ENCODE data around the gene NFE2. TPM values are rescaled to one million over a fixed set of nuclear protein-coding genes. Genes with fewer than 3 reads are reported as not detected.
"Not testable (repeated sequence)": the region's sequence is repeated elsewhere in the genome, so short reads cannot be mapped to it uniquely, and the experiment has no call there.

The NFE2 gene
- total RNA-seq, 6 donors from 2014 or later = 2.7 to 16.8 (median 9.3) TPM

- Histone ChIP-seq H3K4me3 (peak within 1 kb of the TSS; percentile 70 to 86 (median 78)), H3K27ac (peak within 1 kb of the TSS; percentile 85 to 94 (median 92)), H3K4me1 (peaks cover 41 to 49% (median 46%) of the 10 kb centered on the region in 4 donors), H3K9me3 (no peaks in the 10 kb centered on the region), H3K36me3 (peaks cover 0 to 11% (median 0%) of the 10 kb centered on the region in 4 donors), H3K27me3 (no peaks in the 10 kb centered on the region)
- WGBS, 2 donors = 1 to 2% methylated on average over 31 to 34 of the region's 34 CpGs
- TF ChIP-seq POLR2A (IDR thresholded peaks at IDR 0.05) (peak in 3 of 4 donors; percentile 61 to 88 (median 73)), POLR2AphosphoS5 (IDR thresholded peaks at IDR 0.05) (peak; percentile 74 to 85), EP300 (IDR thresholded peaks at IDR 0.05) (peak in 1 of 4 donors; percentile 1)
- TF ChIP-seq, protein P1, sequence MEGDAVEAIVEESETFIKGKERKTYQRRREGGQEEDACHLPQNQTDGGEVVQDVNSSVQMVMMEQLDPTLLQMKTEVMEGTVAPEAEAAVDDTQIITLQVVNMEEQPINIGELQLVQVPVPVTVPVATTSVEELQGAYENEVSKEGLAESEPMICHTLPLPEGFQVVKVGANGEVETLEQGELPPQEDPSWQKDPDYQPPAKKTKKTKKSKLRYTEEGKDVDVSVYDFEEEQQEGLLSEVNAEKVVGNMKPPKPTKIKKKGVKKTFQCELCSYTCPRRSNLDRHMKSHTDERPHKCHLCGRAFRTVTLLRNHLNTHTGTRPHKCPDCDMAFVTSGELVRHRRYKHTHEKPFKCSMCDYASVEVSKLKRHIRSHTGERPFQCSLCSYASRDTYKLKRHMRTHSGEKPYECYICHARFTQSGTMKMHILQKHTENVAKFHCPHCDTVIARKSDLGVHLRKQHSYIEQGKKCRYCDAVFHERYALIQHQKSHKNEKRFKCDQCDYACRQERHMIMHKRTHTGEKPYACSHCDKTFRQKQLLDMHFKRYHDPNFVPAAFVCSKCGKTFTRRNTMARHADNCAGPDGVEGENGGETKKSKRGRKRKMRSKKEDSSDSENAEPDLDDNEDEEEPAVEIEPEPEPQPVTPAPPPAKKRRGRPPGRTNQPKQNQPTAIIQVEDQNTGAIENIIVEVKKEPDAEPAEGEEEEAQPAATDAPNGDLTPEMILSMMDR (IDR thresholded peaks at IDR 0.05) = peak; percentile 35 to 77 (median 58)
- DNase-seq (peak; percentile 90 to 96), ATAC-seq (ENCODE audit: low FRiP score in 2 of 2) (peak; percentile 98)
Observed at GRCh38 chr12:54324617-54325441, 24.0 kb upstream of the NFE2 start, which contains the start of gene COPZ1. COPZ1 (plus strand) TSS chr12:54325131; CDS start chr12:54325164, 33 bp downstream.

DNA sequence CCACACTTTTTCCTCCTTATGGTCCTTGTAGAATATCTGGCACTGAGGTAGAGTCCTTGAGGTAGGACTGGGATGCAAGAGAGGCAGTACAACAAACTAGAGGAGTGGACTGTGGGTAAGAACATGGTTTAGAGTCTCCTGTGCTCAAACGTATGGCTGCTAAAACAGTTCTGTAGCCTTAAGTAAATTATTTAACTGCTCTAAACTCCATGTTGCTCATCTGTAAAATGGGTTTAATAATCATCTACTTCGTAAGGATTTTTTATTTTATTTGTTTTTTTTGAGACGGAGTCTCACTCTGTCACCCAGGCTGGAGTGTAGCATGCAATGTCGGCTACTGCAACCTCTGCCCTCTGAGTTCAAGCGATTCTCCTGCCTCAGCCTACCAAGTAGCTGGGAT lies 20.5 kb upstream of the NFE2 start:
- DNase-seq = no peak
- H3K27ac ChIP-seq = no peak overlapping the region
- H3K4me1 ChIP-seq = peaks cover 11 to 18% (median 15%) of the 10 kb centered on the region in 4 donors
- no peak overlapping the region for H3K4me3 ChIP-seq
- WGBS, 2 donors = 89 to 94% methylated on average over 5 of the region's 5 CpGs
- ATAC-seq (ENCODE audit: low FRiP score in 2 of 2) = no peak
- no peaks in the 10 kb centered on the region for H3K36me3 ChIP-seq
- H3K27me3 ChIP-seq = no peaks in the 10 kb centered on the region
- no peaks in the 10 kb centered on the region for H3K9me3 ChIP-seq
- TF ChIP-seq POLR2A (IDR thresholded peaks at IDR 0.05) (no peak), EP300 (IDR thresholded peaks at IDR 0.05) (no peak), POLR2AphosphoS5 (IDR thresholded peaks at IDR 0.05) (no peak)
- TF ChIP-seq, protein P1 (IDR thresholded peaks at IDR 0.05) = no peak

GRCh38 chr12:54312309-54312708 lies 11.5 kb upstream of the NFE2 start:
- not testable (repeated sequence) for H3K4me1 ChIP-seq; ATAC-seq (ENCODE audit: low FRiP score in 2 of 2); H3K27me3 ChIP-seq; H3K9me3 ChIP-seq; DNase-seq; H3K4me3 ChIP-seq; H3K36me3 ChIP-seq; H3K27ac ChIP-seq
- 93 to 94% methylated on average over 7 of the region's 7 CpGs for WGBS, 2 donors

DNA sequence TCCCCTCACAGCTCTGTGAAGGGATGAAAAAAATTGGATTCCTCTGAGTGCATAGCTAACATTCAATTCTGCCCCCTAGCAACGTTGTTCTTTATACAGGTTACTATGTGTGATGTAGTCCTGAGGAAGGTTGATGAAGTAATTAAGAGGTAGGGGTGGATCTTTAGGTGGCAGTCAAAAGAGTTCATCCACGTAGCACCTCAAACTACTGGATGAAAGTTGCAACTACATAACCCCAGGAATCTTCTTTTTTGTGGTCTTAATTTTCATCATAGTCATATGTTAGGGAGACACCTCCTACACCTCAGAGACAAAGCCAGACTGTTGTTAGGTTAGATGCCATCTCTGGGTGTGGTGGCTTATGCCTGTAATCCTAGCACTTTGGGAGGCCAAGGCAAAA lies 10.2 kb upstream of the NFE2 start:
- DNase-seq (no peak), ATAC-seq (ENCODE audit: low FRiP score in 2 of 2) (no peak)
- no peak overlapping the region for H3K4me3 ChIP-seq
- TF ChIP-seq POLR2A (IDR thresholded peaks at IDR 0.05) = no peak
- H3K27me3 ChIP-seq = no peaks in the 10 kb centered on the region
- 44 to 60% methylated on average over 2 of the region's 2 CpGs for WGBS, 2 donors
- peaks cover 15 to 20% (median 16%) of the 10 kb centered on the region in 4 donors for H3K4me1 ChIP-seq
- no peaks in the 10 kb centered on the region for H3K9me3 ChIP-seq
- H3K27ac ChIP-seq = no peak overlapping the region
- no peaks in the 10 kb centered on the region for H3K36me3 ChIP-seq

GRCh38 chr12:54306925-54307741 lies 6.3 kb upstream of the NFE2 start:
- DNase-seq = peak; percentile 91 to 99
- peak; percentile 90 to 92 for ATAC-seq (ENCODE audit: low FRiP score in 2 of 2)
- Histone ChIP-seq H3K9me3 (no peaks in the 10 kb centered on the region), H3K27ac (peak overlapping the region; percentile 68 to 80 (median 74)), H3K4me3 (no peak overlapping the region), H3K27me3 (no peaks in the 10 kb centered on the region), H3K4me1 (peaks cover 30 to 45% (median 35%) of the 10 kb centered on the region in 4 donors), H3K36me3 (no peaks in the 10 kb centered on the region)
- TF ChIP-seq, protein P1 (IDR thresholded peaks at IDR 0.05) = no peak
- TF ChIP-seq POLR2AphosphoS5 (IDR thresholded peaks at IDR 0.05) = peak; percentile 67 to 69
- TF ChIP-seq EP300 (IDR thresholded peaks at IDR 0.05) = peak in 1 of 4 donors; percentile 63
- peak in 2 of 4 donors; percentile 32 to 46 for TF ChIP-seq POLR2A (IDR thresholded peaks at IDR 0.05)
- 25 to 60% methylated on average over 4 to 8 of the region's 8 CpGs for WGBS, 2 donors
